PC-3 (cell line): ENCODE data around the gene NINL.

Experiments
- EZH2 ChIP-seq: fragments of 300-600 bp; sonication (generic); IDR thresholded peaks from one replicate; pipeline ENCODE4 v1.6.1; 2017; ENCODE audit warnings: antibody characterized with exemption, mild to moderate bottlenecking, low read length; ENCODE audit not compliant: unreplicated experiment
- EZH2phosphoT487 ChIP-seq: fragments of 300-600 bp; sonication (generic); IDR thresholded peaks from 2 replicates; pipeline ENCODE4 v1.6.1; 2018; ENCODE audit warnings: mild to moderate bottlenecking, antibody characterized with exemption, low read length, borderline replicate concordance
- TF ChIP-seq, protein P1 (sequence below): fragments of 300-600 bp; sonication (generic); conservative IDR thresholded peaks from 2 replicates; pipeline ENCODE4 v1.5.1; 2017; ENCODE audit warnings: antibody characterized with exemption, low read depth, mild to moderate bottlenecking, low read length

DNA sequence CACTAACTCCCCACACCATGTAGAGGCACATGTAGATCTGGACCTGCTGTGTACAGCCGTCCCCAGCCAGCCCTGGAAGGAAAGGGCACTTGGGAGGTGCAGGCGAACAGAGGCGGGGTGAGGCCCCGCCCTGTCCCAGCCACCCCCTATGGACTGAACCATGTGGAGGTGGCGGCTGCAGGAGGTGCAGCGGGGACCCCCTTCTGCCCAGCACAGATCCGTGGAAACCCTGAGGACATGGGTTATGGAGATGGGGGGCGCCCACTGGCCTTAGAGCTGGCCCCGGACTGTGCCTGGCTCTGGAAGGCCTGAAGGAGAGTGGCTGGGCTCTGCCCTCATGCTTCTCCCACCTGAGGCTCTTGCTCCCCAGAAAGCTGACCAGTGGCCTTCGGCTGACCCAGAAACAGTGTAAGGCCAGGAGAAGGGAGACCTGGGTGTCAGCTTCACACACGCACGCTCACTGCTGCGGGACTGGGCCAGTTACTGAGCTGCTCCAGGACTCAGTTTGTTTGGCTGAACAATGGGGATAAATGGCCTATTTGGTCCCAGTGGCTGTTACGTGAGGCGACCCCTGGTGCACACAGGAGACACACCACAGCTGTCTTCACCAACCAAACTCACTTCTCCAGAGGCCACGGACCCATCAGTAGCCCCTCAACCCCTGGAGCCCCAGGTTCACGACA is 90.7 kb downstream of the NINL start:
- TF ChIP-seq, protein P1, sequence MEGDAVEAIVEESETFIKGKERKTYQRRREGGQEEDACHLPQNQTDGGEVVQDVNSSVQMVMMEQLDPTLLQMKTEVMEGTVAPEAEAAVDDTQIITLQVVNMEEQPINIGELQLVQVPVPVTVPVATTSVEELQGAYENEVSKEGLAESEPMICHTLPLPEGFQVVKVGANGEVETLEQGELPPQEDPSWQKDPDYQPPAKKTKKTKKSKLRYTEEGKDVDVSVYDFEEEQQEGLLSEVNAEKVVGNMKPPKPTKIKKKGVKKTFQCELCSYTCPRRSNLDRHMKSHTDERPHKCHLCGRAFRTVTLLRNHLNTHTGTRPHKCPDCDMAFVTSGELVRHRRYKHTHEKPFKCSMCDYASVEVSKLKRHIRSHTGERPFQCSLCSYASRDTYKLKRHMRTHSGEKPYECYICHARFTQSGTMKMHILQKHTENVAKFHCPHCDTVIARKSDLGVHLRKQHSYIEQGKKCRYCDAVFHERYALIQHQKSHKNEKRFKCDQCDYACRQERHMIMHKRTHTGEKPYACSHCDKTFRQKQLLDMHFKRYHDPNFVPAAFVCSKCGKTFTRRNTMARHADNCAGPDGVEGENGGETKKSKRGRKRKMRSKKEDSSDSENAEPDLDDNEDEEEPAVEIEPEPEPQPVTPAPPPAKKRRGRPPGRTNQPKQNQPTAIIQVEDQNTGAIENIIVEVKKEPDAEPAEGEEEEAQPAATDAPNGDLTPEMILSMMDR = no peak
- no peak for TF ChIP-seq EZH2
- no peak for TF ChIP-seq EZH2phosphoT487
